Jurkat, Clone E6-1 (cell line): ENCODE results near the gene MSRB3. TPM values are rescaled to one million over a fixed set of nuclear protein-coding genes. Genes with fewer than 3 reads are reported as not detected.

Experiments used
- DNase-seq: peaks from one replicate; pipeline ENCODE4 v3.0.0-alpha.2; 2011; ENCODE audit warnings: low read depth, low spot score
- H3K4me3 ChIP-seq: 2 replicates; pipeline ENCODE4 v1.5.1; 2011; ENCODE audit warnings: mild to moderate bottlenecking, low read length, control low read depth, moderate library complexity
- polyA plus RNA-seq: library from polyadenylated mRNA; unstranded; fragments of >200 nt; gene quantifications from one replicate; pipeline ENCODE4 v1.2.1, GENCODE V29; 2012; ENCODE audit warnings: missing spikeins; ENCODE audit not compliant: insufficient read length, insufficient read depth

MSRB3 gene
- polyA plus RNA-seq, result 2.0 TPM

GRCh38 chr12:65278576-65279368 is at the start of gene MSRB3:
MSRB3 (plus strand) TSS chr12:65278683; CDS start chr12:65308580, 29,897 bp downstream.
- H3K4me3 ChIP-seq, result peak within 1 kb of the TSS; percentile 11; the same call in 1 of the 2 replicates
- DNase-seq, result no peak

- DNase-seq, result no peak
- no peak overlapping the region for H3K4me3 ChIP-seq
These were observed 49.0 kb upstream of the MSRB3 start for GRCh38 chr12:65229441-65229840.

- peak; percentile 28 for DNase-seq
- H3K4me3 ChIP-seq, result no peak overlapping the region
These were observed 45.9 kb upstream of the MSRB3 start for GRCh38 chr12:65232476-65233077.

- H3K4me3 ChIP-seq, result no peak overlapping the region
- no peak for DNase-seq
These were observed 41.3 kb upstream of the MSRB3 start for GRCh38 chr12:65237153-65237552.

- no peak for DNase-seq
These were observed 39.9 kb upstream of the MSRB3 start for GRCh38 chr12:65238609-65239008.

GRCh38 chr12:65248656-65249633 is 29.5 kb upstream of the MSRB3 start:
- H3K4me3 ChIP-seq, result no peak overlapping the region
- no peak for DNase-seq

More at GRCh38 chr12:65238609-65239008, 39.9 kb upstream of the MSRB3 start:
- no peak overlapping the region for H3K4me3 ChIP-seq

- no peak for DNase-seq
These were observed 26.0 kb upstream of the MSRB3 start for GRCh38 chr12:65252515-65252914.

GRCh38 chr12:65257986-65258385 is 20.5 kb upstream of the MSRB3 start:
- DNase-seq, result no peak
- no peak overlapping the region for H3K4me3 ChIP-seq

More at GRCh38 chr12:65252515-65252914, 26.0 kb upstream of the MSRB3 start:
- H3K4me3 ChIP-seq, result no peak overlapping the region

- no peak overlapping the region for H3K4me3 ChIP-seq
These were observed 19.0 kb upstream of the MSRB3 start for GRCh38 chr12:65259501-65259900.

GRCh38 chr12:65263777-65264176 is 14.7 kb upstream of the MSRB3 start:
- no peak for DNase-seq
- no peak overlapping the region for H3K4me3 ChIP-seq

More at GRCh38 chr12:65259501-65259900, 19.0 kb upstream of the MSRB3 start:
- no peak for DNase-seq

GRCh38 chr12:65266408-65266807 is 12.1 kb upstream of the MSRB3 start:
- DNase-seq, result no peak
- H3K4me3 ChIP-seq, result no peak overlapping the region

GRCh38 chr12:65269603-65270002 is 8.9 kb upstream of the MSRB3 start:
- DNase-seq, result no peak
- no peak overlapping the region for H3K4me3 ChIP-seq

GRCh38 chr12:65274602-65275272 is 3.7 kb upstream of the MSRB3 start:
- H3K4me3 ChIP-seq, result no peak overlapping the region
- no peak for DNase-seq

- no peak overlapping the region for H3K4me3 ChIP-seq
These were observed 2.9 kb upstream of the MSRB3 start for GRCh38 chr12:65275627-65276026.

GRCh38 chr12:65276916-65277530 is 1.5 kb upstream of the MSRB3 start:
- no peak for DNase-seq

More at GRCh38 chr12:65275627-65276026, 2.9 kb upstream of the MSRB3 start:
- DNase-seq, result peak; percentile 41

GRCh38 chr12:65277994-65278575 is 398 bp upstream of the MSRB3 start:
- no peak for DNase-seq
- H3K4me3 ChIP-seq, result no peak overlapping the region

More at GRCh38 chr12:65276916-65277530, 1.5 kb upstream of the MSRB3 start:
- H3K4me3 ChIP-seq, result no peak overlapping the region

GRCh38 chr12:65279369-65280112 is 1.1 kb downstream of the MSRB3 start:
- no peak overlapping the region for H3K4me3 ChIP-seq
- DNase-seq, result no peak
